NCI-H345 treated with DMSO at 0.1 percent for 48 hours (cell line): ENCODE measurements around the gene TAS1R3.

Experiments
- DNase-seq: peaks from one replicate; lab custom pipeline; 2025; ENCODE audit not compliant: unreplicated experiment; lab: John Stamatoyannopoulos, UW

Gene TAS1R3

GRCh38 chr1:1320666-1321448 is 10.2 kb upstream of the TAS1R3 start:
- DNase-seq = no peak

GRCh38 chr1:1321477-1321876 is 9.6 kb upstream of the TAS1R3 start:
- no peak for DNase-seq

DNA sequence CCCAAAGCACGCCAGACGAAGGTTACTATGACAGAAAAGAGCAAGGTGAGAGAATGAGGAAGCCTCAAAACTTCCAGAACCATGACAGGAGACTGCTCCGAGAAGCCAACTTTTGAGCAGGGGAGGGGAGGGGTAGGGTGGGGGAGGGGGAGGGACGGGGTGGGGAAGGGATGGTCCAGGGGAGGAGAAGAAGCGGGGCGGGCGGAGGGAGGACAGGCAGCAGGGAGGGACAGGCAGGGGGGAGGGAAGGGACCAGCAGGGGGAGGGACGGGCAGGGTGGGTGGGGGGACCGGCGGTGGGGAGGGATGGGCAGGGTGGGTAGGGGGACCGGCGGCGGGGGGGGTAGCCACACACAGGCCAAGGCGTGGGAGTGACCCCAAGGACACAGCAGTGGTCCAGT is 8.7 kb upstream of the TAS1R3 start:
- DNase-seq = no peak

GRCh38 chr1:1322952-1323351 is 8.1 kb upstream of the TAS1R3 start:
- no peak for DNase-seq

- no peak for DNase-seq
Observed at GRCh38 chr1:1324084-1324523, 7.0 kb upstream of the TAS1R3 start.

GRCh38 chr1:1324524-1325287 is 6.4 kb upstream of the TAS1R3 start, which contains the start of the genes CPTP and INTS11:
Gene CPTP, plus strand, starts transcription at chr1:1324802. Its CDS starts 2,109 bp downstream, at chr1:1326911.
Gene INTS11, minus strand, starts transcription at chr1:1324660. Its CDS starts 52 bp downstream, at chr1:1324608.
- peak; percentile 87 for DNase-seq

DNA sequence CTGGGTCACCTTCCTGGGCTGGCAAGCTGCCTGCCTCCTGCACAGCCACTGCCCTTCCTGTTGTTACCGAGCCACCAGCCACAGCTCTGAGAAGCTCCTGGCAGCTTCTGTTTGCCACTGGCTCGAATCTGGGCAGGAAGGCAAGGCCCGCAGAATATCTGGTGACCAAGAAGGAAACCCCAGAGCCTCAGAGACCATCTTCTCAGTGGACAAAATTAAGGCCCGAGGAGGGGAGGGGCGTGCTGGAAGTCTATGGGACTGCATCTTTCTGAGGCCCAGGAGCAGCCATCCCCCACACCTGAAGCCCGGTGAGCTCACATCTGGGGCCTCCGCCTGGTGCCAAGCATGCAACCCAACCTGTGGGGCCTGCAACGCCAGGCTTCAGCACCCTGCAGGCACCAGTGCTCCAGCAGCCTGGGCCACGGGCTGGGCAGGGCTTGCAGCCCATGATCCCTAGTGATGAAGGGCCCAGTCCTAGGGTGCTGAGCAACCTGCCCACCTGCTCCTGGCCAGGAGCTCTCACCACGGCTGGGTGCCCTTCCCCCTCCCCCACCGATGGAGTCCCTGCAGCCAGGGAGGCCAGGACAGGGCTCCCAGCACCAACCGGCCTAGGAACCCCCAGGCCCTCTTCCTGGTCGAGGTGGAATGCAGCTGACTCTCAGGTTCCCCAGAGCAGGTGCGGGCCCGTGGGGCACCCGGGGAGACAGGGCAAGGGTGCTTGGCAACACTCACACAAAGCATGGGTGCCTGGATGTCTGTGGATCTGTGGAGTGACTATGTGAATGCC is 5.6 kb upstream of the TAS1R3 start:
- no peak for DNase-seq

GRCh38 chr1:1326075-1326605 is 4.9 kb upstream of the TAS1R3 start:
- DNase-seq = no peak

GRCh38 chr1:1327291-1327690 is 3.8 kb upstream of the TAS1R3 start:
- DNase-seq = no peak

GRCh38 chr1:1328254-1328653 is 2.8 kb upstream of the TAS1R3 start:
- no peak for DNase-seq

DNA sequence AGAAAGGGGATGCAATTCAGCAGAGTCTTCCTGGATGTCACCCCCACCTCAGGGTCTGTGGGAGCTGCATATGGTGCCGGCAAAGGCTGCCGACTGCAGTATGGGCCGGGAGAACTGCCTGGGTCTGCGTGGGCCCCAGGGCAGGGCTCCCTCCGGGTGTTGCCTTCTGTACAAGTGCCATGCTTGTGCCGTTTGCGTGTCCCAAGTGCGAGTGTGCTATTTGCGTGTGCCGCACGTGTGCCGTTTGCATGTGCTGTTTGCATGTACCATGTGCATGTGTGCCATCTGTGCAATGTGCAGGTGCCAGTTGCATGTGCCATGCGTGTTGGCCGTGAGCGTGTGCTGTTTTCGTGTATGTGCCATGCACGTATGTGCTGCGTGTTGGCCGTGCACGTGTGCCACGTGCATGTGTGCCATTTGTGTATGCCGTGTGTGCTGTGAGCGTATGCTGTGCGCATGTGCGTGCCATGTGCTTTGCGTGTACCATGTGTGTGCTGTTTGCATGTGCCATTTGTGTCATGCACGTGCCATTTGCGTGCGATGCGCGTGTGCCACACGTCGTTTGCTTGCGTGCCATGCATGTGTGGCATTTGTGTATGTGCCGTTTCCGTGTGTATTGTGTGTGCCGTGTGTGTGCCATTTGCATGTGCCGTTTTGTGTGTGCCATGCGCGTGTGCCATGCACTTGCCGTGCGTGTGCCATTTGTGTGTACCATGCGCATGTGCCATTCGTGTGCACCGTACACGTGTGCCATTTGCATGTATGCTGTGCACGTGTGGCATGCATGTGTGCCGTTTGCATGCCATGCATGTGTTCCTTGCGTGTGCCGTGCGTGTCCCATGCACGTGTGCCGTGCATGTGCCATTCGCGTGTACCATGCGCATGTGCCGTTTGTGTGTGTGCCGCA is 1.5 kb upstream of the TAS1R3 start:
- DNase-seq = no peak

- no peak for DNase-seq
Observed at GRCh38 chr1:1330366-1331067, 563 bp upstream of the TAS1R3 start.

DNA sequence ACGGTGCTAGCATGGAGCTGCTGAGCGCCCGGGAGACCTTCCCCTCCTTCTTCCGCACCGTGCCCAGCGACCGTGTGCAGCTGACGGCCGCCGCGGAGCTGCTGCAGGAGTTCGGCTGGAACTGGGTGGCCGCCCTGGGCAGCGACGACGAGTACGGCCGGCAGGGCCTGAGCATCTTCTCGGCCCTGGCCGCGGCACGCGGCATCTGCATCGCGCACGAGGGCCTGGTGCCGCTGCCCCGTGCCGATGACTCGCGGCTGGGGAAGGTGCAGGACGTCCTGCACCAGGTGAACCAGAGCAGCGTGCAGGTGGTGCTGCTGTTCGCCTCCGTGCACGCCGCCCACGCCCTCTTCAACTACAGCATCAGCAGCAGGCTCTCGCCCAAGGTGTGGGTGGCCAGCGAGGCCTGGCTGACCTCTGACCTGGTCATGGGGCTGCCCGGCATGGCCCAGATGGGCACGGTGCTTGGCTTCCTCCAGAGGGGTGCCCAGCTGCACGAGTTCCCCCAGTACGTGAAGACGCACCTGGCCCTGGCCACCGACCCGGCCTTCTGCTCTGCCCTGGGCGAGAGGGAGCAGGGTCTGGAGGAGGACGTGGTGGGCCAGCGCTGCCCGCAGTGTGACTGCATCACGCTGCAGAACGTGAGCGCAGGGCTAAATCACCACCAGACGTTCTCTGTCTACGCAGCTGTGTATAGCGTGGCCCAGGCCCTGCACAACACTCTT is 1.1 kb downstream of the TAS1R3 start:
- no peak for DNase-seq

- no peak for DNase-seq
Observed at GRCh38 chr1:1332774-1333480, 1.8 kb downstream of the TAS1R3 start.

- no peak for DNase-seq
Observed at GRCh38 chr1:1333551-1334241, 2.6 kb downstream of the TAS1R3 start.

- no peak for DNase-seq
Observed at GRCh38 chr1:1334835-1335234, 3.8 kb downstream of the TAS1R3 start.

DNA sequence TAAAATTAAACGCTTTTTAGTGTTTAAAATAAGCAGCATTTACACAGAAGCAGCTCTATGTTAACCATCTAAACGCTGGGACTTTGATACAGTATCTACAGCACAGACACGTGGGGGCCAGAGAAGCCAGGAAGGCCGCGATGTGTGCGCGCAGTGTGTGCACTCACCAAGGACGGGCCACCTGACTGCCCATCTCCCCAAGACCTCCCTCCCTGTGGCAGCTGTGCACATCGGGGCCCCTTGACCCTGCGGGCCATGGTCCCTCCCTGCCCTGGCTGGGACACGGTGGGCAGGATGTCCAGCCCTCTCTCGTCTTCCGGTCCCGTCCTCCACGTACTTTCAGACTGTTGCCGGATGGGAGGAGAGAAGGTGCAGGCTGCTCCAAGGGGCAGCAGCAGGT is 4.2 kb downstream of the TAS1R3 start:
- DNase-seq = no peak
